HepG2 (cell line): ENCODE data around the gene ENG. TPM values are rescaled to one million over a fixed set of nuclear protein-coding genes. Genes with fewer than 3 reads are reported as not detected.

Experiments
- ATF7-NPFF ChIP-seq: sonication (generic); formaldehyde crosslinking; IDR thresholded peaks from 2 replicates; pipeline ENCODE4 v1.8.1; 2023; ENCODE audit warnings: mild to moderate bottlenecking, low read depth, missing genetic modification reagents, moderate library complexity
- EED ChIP-seq: sonication (generic); formaldehyde crosslinking; IDR thresholded peaks from 2 replicates; pipeline ENCODE4 v1.5.0; 2020; ENCODE audit warnings: mild to moderate bottlenecking, missing genetic modification reagents
- HMG20A ChIP-seq: IDR thresholded peaks from 2 replicates; pipeline ENCODE4 v1.6.1; 2016; ENCODE audit warnings: borderline replicate concordance
- HOXA5 ChIP-seq: sonication (generic); formaldehyde crosslinking; IDR thresholded peaks from 2 replicates; pipeline ENCODE4 v1.4.0; 2020; ENCODE audit warnings: missing genetic modification reagents
- ISL2 ChIP-seq: sonication (generic); formaldehyde crosslinking; IDR thresholded peaks from 2 replicates; pipeline ENCODE4 v1.5.0; 2020; ENCODE audit warnings: missing genetic modification reagents
- KAT2B ChIP-seq: fragments of 150-350 bp; IDR thresholded peaks from 2 replicates; pipeline ENCODE4 v1.6.1; 2014; ENCODE audit warnings: low read depth, low read length, borderline replicate concordance
- KLF16 ChIP-seq, 2 experiments: sonication (generic) in 1 of 2; formaldehyde crosslinking in 1 of 2; IDR thresholded peaks; 2 replicates each; pipeline versions ENCODE4 v1.6.1 to v1.8.0; 2016 to 2023; ENCODE audit warnings: missing genetic modification reagents in 2 of 2, missing compliant biosample characterization in 1 of 2
- MBD4 ChIP-seq: IDR thresholded peaks from 2 replicates; pipeline ENCODE4 v1.6.1; 2012; ENCODE audit warnings: low read length, inconsistent platforms, borderline replicate concordance
- MLLT10 ChIP-seq: sonication (generic); formaldehyde crosslinking; IDR thresholded peaks from 2 replicates; pipeline ENCODE4 v1.4.0; 2020; ENCODE audit warnings: missing genetic modification reagents
- SRSF1 ChIP-seq: fragments of 200-400 bp; formaldehyde crosslinking; optimal IDR thresholded peaks from 2 replicates; pipeline ENCODE3; 2017; ENCODE audit warnings: mild to moderate bottlenecking, low read depth, low read length, moderate library complexity
- TCF7 ChIP-seq: sonication (generic); IDR thresholded peaks from 2 replicates; pipeline ENCODE4 v1.6.1; 2016; ENCODE audit warnings: antibody characterized with exemption, low read depth
- YEATS2 ChIP-seq: sonication (generic); formaldehyde crosslinking; IDR thresholded peaks from 2 replicates; pipeline ENCODE4 v1.4.0; 2020; ENCODE audit warnings: missing genetic modification reagents, borderline replicate concordance
- ZFP36 ChIP-seq: fragments of 150-350 bp; IDR thresholded peaks from 2 replicates; pipeline ENCODE4 v1.6.1; 2018; ENCODE audit warnings: borderline replicate concordance, low read length, low read depth; ENCODE audit not compliant: partially characterized antibody
- ZNF670 ChIP-seq: sonication (generic); formaldehyde crosslinking; IDR thresholded peaks from 2 replicates; pipeline ENCODE4 v1.8.0; 2022; ENCODE audit warnings: mild to moderate bottlenecking, missing genetic modification reagents, borderline replicate concordance
- ZNF781 ChIP-seq: sonication (generic); formaldehyde crosslinking; IDR thresholded peaks from 2 replicates; pipeline ENCODE4 v1.5.1; 2020; ENCODE audit warnings: borderline replicate concordance, mild to moderate bottlenecking, missing genetic modification reagents; ENCODE audit errors: not compliant biosample characterization
- polyA plus RNA-seq, 8 experiments: library from polyadenylated mRNA; depleted of rRNA in 3 of 8; stranded (reverse) in 7 of 8; unstranded in 1 of 8; fragments of >200 nt; fragmentation: Illumina TruSeq in 4 of 8; extraction: Trizol in 4 of 8; gene quantifications; 2 replicates each; pipeline versions ENCODE4 v1.2.1 to v1.2.3, GENCODE V29; 2011 to 2016; ENCODE audit warnings: low read depth in 4 of 8, missing spikeins in 1 of 8, mixed read lengths in 1 of 8; ENCODE audit not compliant: insufficient read depth in 1 of 8
- total RNA-seq, 5 experiments: library from RNA; depleted of rRNA; stranded (reverse); fragments of >200 nt; fragmentation: Illumina TruSeq; extraction: Trizol; gene quantifications; 2 replicates each; pipeline ENCODE4 v1.2.3, GENCODE V29; 2016; ENCODE audit warnings: low read depth in 1 of 5
- TF ChIP-seq, protein P1 (sequence below): sonication (generic); formaldehyde crosslinking; IDR thresholded peaks from 2 replicates; pipeline ENCODE4 v1.8.0; 2022; ENCODE audit warnings: mild to moderate bottlenecking, missing genetic modification reagents
- TF ChIP-seq, protein P2 (sequence below): sonication (generic); formaldehyde crosslinking; IDR thresholded peaks from 2 replicates; pipeline ENCODE4 v1.8.0; 2022; ENCODE audit warnings: low read depth, missing genetic modification reagents
- TF ChIP-seq, protein P3 (sequence below): sonication (generic); formaldehyde crosslinking; IDR thresholded peaks from 2 replicates; pipeline ENCODE4 v1.9.0; 2021; ENCODE audit warnings: missing genetic modification reagents, mild to moderate bottlenecking, borderline replicate concordance
- TF ChIP-seq, protein P4 (sequence below): IDR thresholded peaks from 2 replicates; pipeline ENCODE4 v1.6.1; 2016; ENCODE audit warnings: control low read depth
- TF ChIP-seq, protein P5 (sequence below): fragments of 450-650 bp; IDR thresholded peaks from 2 replicates; pipeline ENCODE4 v1.6.1; 2016
- TF ChIP-seq, protein P6 (sequence below): IDR thresholded peaks from 2 replicates; pipeline ENCODE4 v1.6.1; 2016

Gene ENG
- total and polyA plus RNA-seq, 2 of the 13 experiments (the other 11 are each of a cell fraction or from before 2014, with no cell fraction given), result 0.02 to 1.1 TPM

DNA sequence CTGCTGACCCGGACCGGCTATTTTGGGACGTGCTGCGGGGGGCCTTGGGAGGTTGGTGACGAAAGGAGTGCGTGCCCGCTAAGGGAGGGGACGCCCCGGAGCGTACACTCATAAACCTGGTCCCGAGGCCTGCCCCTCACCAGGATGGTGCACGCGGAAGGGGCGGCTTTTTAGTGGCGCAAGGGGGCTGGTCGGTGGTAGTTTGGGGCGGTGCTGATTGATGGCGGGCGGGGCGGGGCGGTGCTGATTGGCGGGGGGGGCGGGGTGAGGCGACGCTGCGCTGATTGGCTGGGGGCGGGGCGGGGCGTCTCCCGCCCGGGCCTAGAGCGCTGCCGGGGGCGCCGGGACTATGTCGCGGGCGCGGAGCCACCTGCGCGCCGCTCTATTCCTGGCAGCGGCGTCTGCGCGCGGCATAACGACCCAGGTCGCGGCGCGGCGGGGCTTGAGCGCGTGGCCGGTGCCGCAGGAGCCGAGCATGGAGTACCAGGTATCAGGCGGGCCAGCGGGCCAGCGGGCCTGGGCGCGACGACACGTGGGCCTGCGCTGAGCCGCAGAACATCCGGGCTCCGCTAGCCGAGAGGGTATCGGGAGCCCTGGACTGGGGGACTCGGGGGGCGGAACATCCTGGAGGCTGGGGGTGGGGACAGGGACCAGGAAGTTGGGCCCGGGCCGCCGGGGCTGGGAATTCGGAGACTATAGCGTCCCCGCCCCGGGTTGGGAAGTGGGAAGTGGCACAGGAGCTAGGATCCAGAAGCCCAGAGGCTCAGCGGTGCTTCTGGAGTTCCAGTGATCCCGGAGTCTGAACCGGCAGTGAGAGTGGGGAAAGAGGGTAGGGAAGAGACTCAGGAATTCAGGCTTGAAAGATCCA lies 51.6 kb downstream of the ENG start, which contains the start of gene FPGS (continued):
- TF ChIP-seq KAT2B (no peak), TCF7 (no peak), ATF7-NPFF (CRISPR knock-in tag) (peak; percentile 77), EED (CRISPR knock-in tag) (no peak), HMG20A (CRISPR knock-in tag) (no peak), MLLT10 (CRISPR knock-in tag) (no peak), MBD4 (no peak), YEATS2 (CRISPR knock-in tag) (peak; percentile 60), ZFP36 (no peak), ISL2 (CRISPR knock-in tag) (0 out of 2 replicates have a peak, but pooled peaks have one; percentile 3), ZNF781 (CRISPR knock-in tag) (no peak), ZNF670 (no peak), HOXA5 (CRISPR knock-in tag) (no peak; the same call in 1 of the 2 replicates), SRSF1 (no peak), KLF16 (CRISPR knock-in tag; IDR thresholded peaks at IDR 0.05) (peak in 1 of 2 experiments; percentile 64; a peak in 1 of 4 replicates)
- TF ChIP-seq, protein P1, sequence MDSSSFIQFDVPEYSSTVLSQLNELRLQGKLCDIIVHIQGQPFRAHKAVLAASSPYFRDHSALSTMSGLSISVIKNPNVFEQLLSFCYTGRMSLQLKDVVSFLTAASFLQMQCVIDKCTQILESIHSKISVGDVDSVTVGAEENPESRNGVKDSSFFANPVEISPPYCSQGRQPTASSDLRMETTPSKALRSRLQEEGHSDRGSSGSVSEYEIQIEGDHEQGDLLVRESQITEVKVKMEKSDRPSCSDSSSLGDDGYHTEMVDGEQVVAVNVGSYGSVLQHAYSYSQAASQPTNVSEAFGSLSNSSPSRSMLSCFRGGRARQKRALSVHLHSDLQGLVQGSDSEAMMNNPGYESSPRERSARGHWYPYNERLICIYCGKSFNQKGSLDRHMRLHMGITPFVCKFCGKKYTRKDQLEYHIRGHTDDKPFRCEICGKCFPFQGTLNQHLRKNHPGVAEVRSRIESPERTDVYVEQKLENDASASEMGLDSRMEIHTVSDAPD (CRISPR knock-in tag), result no peak
- TF ChIP-seq, protein P2, sequence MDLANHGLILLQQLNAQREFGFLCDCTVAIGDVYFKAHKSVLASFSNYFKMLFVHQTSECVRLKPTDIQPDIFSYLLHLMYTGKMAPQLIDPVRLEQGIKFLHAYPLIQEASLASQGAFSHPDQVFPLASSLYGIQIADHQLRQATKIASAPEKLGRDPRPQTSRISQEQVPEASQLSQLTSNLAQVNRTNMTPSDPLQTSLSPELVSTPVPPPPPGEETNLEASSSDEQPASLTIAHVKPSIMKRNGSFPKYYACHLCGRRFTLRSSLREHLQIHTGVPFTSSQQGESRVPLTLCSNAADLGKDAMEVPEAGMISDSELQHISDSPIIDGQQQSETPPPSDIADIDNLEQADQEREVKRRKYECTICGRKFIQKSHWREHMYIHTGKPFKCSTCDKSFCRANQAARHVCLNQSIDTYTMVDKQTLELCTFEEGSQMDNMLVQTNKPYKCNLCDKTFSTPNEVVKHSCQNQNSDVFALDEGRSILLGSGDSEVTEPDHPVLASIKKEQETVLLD (CRISPR knock-in tag), result no peak
- TF ChIP-seq, protein P3, sequence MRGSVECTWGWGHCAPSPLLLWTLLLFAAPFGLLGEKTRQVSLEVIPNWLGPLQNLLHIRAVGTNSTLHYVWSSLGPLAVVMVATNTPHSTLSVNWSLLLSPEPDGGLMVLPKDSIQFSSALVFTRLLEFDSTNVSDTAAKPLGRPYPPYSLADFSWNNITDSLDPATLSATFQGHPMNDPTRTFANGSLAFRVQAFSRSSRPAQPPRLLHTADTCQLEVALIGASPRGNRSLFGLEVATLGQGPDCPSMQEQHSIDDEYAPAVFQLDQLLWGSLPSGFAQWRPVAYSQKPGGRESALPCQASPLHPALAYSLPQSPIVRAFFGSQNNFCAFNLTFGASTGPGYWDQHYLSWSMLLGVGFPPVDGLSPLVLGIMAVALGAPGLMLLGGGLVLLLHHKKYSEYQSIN, result no peak
- TF ChIP-seq, protein P4, sequence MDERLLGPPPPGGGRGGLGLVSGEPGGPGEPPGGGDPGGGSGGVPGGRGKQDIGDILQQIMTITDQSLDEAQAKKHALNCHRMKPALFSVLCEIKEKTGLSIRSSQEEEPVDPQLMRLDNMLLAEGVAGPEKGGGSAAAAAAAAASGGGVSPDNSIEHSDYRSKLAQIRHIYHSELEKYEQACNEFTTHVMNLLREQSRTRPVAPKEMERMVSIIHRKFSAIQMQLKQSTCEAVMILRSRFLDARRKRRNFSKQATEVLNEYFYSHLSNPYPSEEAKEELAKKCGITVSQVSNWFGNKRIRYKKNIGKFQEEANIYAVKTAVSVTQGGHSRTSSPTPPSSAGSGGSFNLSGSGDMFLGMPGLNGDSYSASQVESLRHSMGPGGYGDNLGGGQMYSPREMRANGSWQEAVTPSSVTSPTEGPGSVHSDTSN (CRISPR knock-in tag), result no peak
- TF ChIP-seq, protein P5, sequence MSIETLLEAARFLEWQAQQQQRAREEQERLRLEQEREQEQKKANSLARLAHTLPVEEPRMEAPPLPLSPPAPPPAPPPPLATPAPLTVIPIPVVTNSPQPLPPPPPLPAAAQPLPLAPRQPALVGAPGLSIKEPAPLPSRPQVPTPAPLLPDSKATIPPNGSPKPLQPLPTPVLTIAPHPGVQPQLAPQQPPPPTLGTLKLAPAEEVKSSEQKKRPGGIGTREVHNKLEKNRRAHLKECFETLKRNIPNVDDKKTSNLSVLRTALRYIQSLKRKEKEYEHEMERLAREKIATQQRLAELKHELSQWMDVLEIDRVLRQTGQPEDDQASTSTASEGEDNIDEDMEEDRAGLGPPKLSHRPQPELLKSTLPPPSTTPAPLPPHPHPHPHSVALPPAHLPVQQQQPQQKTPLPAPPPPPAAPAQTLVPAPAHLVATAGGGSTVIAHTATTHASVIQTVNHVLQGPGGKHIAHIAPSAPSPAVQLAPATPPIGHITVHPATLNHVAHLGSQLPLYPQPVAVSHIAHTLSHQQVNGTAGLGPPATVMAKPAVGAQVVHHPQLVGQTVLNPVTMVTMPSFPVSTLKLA, result peak; percentile 55
- TF ChIP-seq, protein P6, sequence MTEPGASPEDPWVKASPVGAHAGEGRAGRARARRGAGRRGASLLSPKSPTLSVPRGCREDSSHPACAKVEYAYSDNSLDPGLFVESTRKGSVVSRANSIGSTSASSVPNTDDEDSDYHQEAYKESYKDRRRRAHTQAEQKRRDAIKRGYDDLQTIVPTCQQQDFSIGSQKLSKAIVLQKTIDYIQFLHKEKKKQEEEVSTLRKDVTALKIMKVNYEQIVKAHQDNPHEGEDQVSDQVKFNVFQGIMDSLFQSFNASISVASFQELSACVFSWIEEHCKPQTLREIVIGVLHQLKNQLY, result no peak
